NCI-H2107 treated with DMSO at 0.1 percent for 48 hours (cell line): Measurements from ENCODE around the gene DAPK2.
"Not testable (repeated sequence)": the region's sequence is repeated elsewhere in the genome, so short reads cannot be mapped to it uniquely, and the experiment has no call there.

Experiments
- DNase-seq: peaks from one replicate; lab custom pipeline; 2025; ENCODE audit not compliant: unreplicated experiment; lab: John Stamatoyannopoulos, UW

Gene DAPK2

DNA sequence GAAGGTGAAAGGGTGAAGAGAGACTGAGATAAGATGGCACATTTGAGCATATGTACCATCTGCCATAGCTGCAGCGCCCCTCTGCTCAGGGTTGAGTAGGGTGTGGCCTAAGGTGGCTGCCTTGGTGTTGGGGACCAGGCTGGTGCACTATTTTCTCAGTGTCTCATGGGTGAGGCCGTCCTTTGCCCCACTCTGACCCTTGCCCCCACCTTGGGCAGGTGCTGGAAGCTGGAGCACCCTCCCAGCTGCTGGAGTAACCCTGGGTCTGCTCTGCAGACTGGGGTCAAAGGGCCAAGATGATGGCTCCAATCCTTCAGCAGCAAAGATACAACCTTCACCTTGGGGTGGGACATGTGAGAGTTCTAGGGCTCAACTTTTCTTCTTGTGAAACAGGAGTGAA lies 69.2 kb downstream of the DAPK2 start:
- no peak for DNase-seq

DNA sequence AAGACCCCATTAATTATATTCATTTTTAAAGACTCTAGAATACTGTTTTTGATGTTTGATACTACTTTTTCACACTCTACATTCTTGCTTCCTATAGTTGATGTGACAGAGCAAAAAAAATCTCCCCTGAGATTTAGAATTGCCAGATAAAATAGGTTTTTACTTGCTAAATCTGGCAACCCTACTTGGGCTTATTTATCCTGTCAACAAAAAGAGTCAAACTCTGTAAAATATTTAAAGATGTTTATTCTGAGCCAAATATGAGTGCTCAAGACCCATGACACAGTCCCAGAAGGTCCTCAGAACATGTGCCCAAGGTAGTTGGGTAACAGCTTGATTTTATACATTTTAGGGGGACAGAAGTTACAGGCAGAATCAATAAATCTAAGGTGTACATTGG lies 72.3 kb downstream of the DAPK2 start:
- no peak for DNase-seq

DNA sequence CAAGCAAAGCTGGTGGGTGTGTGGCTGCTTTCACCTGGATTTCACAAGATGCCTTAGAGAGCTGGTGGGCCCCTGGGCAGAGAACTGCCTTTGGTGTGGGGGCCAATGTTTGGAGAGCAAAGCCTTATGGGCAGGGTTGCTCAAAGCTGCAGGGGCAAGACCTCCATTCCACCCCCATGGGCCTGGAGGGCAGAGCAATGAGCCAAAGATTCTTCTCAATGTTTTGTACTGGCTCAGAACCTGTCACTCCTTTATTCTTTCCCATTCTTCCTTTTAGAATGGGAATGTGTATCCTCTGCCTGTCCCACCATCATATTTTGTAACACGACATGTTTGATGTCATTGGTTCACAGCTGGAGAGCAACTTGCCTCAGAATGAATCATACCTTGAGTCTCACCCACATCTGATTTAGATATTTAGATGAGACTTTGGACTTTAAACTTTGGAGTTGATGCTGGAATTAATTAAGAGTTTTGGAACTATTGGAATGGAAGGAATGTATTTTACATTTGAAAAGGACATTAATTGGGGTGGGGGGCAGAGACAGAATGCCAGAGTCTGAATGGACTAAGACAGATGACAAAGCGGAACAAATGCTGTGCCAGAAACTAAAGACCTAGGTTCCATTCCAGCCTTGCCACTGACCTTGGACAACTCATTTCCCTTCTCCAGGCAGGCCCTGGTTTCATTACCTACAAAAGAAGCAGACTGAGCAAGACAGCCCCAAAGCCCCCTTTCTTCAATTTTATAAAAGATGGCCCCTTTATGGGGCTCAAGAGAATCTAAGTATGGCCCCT lies 72.9 kb downstream of the DAPK2 start:
- no peak for DNase-seq

DNA sequence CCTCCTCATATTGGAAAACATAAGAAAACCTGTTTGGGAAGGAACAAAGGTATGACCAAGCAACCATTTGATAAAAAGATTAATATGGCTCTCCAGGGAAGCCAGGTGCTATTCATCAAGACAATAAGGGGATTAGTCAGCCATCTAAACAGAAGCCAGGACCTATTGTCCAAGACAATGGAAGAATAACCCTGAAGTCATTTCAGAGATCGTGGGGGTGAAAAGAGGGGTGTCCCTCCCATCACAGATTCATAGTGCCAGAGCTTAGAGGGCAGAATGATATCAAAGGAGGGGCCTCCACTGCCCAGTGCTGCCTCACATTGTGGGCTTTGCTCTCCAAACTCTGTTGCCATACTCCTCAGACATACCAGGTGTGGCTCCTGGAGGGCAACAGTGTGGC lies 73.5 kb downstream of the DAPK2 start:
- DNase-seq: no peak

DNA sequence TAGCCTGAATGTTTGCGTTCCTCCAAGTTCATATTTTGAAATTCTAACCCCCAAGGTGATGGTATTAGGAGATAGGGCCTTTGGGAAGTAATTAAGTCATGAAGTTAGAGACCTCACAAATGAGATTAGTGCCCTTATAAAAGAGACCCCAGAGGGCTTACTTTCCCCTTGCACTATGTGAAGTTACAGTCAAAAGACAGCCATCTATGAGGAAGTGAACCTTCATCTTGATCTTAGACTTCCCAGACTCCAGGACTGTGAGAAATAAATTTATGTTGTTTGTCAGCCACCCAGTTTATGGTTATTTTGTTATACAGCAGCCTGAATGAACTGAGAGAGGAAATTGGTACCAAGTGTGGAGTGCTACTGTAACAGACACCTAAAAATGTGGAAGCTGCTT lies 74.4 kb downstream of the DAPK2 start:
- no peak for DNase-seq

DNA sequence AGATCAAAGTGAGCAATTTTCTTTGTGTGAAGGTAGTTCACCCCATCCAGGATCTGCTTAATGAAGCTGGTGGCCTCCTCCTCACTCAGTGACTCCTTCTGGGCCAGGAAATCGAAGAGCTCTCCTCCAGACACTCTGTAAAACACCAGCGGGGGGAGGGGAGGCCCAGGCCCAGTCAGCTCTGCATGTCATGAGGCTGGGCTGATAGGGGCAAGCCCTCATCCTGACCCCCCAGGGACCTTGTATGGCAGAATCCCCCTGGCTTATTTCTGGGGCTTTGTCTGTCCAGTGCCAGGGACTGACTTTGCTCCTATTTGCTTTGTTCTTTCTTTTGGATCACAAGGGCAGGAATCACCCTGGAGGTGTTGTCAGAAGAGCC lies 74.9 kb downstream of the DAPK2 start:
- no peak for DNase-seq

DNA sequence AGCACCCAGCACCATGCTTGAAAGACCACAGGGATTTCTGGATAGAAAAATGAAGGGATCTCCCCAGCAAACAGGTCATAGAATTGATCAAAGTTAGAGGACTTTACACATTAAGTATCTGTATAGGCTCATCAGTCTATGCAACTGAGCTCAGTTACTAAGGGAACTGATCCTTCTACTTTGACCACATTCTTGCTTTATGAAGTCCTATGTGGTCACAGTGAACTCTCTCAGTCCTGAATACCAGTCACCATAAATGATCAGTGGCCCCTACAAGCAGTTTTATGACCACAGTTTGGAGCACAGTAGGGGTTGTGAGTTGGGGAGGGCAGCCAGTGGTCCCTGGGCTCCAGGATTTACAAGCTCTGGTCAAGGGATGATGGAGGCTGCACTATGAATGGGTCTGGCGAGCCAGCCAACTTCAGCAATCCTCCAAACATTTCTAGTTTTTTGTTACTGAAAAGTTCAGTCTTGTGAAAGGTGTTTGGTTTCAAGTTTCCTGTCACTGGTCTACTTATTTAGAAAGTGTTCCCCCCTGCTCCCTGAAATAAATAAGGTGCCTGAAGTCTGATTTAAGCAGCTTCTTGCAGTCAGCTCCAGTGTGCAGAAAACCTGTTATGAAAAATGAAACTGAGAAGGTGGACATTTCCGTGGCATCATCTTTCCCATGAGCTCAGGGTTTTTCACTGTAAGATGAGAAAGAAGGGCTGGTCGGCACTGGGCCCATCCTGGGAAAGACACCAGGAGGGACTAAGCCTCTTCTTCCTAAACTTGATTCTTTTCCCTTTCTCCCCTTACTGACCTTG lies 75.5 kb downstream of the DAPK2 start:
- DNase-seq: no peak

DNA sequence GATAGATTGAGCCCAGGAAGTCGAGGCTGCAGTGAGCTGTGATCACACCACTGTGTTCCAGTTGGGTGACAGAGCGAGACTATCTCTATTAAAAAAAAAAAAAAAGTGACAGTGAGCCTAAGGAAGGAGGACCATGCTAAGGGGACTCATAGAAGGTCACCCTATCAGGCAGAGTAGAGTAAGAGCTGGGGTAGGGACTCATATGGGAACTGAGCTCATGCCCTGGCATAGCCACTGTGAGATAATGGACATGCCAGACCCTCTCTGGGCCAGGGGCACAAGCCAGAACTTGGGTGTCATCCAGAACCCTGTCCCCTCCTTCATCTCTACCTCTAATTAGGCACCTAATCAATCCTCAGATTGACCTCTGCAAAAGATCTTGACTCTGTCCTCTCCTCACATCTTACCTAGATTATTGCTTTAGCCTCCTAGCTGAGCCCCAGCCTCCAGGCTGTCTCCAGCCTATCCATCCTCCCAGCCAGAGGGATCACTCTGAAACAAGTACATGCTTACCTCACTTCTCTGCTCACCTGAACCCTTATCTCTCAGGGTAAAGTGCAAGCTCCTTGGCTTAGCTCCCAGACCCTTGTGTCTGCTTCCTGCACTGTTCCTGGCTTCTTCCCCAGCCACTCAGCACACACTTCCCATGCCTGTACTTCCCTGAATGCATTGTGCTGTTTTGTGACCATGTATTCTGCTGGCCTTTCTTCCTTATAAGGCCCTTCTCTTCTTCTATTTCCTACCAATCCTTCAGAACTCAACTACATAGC lies 76.4 kb downstream of the DAPK2 start:
- DNase-seq: no peak

DNA sequence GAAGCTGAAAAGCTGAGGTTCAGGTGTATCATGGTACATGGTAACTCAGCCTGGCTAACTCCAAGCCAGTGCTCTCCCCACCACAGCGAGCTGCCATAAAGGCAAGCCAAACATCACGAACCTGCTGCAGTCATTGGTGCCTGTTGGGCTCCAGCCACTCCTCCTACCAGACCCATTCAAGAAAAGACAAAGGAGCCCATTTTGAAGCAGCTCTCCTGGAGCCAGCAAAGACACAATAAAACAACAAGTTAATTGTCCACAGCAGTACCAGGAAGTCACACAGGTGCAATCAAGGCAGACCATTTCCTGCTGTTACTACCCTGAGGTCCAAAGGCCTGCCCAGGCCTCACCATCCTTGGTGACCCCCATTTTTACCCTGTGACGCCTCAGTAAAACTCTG lies 77.6 kb downstream of the DAPK2 start:
- no peak for DNase-seq

DNA sequence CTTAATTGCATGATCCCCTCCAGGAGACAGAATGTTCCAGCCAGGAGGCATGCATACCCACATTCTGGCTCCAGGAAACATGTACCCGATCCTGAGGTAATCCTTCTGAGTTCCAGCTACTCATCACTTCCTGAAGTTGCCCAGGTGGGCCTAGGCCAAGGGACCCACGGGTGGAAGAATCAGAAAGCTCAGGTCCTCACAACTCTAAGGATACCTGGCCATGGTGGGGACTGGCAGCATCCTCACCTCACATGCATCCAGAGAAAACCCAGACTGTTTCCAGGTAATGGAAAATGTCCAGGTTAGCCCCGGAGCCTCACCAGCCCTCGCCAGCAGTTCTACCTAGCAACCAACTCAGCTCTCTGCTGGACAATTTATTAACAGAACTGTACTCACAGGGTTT lies 78.2 kb downstream of the DAPK2 start:
- no peak for DNase-seq

DNA sequence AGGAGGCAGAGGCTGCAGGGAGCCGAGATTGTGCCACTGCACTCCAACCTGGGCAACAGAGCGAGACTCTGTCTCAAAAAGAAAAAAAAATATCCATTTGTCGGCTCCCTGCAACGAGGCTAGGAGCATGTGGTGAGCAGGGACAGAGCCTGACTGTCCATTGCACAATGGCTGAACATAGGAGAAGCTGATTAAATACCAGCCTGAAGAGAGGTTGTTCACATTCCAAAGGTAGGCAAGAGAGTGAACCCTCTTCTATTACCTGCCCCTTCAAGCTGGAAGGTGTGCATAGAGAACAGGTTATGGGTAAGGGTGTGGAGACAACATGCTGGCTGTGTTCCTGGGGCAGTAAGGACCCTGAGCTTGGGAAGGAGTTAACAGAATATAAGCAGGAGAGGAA lies 78.7 kb downstream of the DAPK2 start:
- no peak for DNase-seq

DNA sequence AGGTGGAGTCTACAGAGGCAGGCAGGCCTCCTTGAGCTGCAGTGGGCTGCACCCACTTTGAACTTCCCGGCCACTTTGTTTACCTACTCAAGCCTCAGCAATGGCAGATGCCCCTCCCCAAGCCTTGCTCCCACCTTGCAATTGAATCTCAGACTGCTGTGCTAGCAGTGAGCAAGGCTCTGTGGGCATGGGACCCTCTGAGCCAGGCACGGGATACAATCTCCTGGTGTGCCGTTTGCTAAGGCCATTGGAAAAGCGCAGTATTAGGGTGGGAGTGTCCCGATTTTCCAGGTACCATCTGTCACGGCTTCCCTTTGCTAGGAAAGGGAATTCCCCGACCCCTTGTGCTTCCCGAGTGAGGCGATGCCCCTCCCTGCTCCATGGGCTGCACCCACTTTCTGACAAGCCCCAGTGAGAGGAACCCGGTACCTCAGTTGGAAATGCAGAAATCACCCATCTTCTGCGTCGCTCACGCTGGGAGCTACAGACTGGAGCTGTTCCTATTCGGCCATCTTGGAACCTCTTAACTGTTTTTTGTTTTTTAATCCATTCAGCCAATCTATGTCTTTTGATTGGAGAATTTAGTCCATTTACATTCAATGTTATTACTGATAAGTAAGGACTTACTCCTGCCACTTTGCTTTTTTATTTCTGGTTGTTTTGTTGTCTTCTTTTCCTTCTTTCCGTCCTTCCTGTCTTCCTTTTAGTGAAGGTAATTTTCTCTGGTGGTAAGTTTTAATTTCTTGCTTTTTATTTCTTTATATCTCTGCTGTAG lies 83.2 kb downstream of the DAPK2 start:
- DNase-seq: not testable (repeated sequence)

DNA sequence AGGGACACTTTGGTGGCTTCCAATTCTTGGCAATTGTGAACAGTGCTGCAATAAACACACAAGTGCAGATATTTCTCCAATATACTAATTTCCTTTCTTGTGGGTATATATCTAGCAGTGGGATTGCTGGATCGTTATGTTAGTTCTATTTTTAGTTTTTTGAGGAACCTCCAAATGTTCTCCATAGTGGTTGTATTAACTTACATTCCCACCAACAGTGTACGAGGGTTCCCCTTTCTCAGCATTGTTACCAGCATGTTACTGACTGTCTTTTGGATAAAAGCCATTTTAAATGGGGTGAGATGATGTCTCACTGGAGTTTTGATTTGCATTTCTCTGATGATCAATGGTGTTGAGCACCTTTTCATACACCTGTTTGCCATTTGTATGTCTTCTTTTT lies 92.8 kb downstream of the DAPK2 start:
- no peak for DNase-seq

DNA sequence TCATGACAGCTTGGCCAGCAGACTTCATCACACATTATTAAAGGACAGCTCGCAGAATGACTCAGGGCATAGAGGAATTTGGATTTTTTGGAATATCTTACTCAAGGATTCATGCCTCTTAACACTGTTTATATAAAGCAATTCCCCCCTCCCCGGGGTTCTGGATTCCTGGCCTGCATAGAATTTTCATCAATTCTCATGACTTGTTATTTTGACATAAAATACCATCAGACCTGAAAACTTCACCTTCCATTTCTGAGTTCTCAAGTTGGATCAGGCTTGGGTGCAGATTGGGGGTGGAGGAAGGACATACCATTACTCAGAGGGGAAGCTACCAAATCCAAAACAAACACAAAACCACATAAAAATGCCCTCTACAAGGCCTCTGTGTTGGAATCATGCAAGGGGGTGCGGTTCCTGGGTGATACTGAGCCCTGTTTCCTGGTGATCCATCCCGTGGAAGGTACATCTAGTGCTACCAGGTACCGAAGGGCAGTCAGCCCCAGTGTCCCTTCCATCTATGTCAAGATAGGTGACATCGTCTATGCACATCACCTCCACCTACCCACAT lies 95.3 kb downstream of the DAPK2 start:
- no peak for DNase-seq

DNA sequence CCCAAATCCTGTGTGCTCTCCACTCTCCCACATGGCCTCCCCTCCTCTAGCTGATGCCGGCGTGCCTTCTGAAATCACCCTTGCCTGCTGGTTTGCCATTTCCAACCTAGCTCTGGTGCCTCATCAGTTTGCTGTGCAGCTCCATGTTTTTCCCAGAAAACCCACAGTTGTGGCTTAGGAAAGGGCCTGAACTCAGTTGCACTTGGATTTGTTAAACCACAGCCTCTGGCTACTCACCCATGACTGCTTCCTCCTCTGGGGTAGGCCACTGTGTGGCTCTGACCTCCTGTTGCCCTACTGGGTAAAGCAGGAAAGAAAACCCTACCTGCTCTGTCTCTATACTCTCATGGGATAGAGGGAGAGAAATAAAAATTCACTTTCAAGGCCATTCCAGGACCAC lies 97.3 kb downstream of the DAPK2 start:
- DNase-seq: no peak

DNA sequence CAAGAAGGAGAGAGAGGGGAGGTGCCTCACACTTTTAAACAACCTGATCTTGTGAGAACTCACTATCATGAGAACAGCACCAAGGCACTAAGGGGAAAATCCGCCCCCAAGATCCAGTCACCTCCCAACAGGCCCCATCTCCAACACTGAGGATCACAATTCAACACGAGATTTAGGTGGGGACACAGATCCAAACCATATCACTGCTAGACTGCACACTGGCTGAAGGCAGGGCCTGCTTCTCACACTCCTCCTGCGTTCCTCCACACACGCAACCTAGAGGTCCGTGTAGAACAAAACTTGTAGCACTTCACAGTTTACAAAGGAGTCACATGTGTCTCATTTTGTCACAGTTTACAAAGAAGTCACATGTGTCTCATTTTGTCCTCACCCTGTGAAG lies 97.8 kb downstream of the DAPK2 start:
- DNase-seq: no peak

DNA sequence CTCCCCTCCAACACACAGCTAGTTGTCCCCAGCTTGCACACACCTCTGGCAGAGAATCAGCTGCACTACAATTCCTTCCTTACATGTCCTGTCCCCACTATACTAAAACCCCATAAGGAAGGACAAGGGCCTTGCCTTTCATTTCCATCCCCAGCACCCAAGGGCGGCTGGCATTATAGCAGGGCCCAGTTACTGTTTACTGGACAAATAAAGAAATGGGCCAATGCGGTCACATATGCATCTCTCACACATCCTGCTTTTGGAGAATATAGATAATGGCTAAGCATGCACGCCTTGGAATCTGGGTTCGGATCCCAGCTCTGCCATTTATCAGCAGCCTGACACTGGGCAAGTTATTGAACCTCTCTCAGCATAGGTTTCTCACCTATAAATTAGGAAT lies 99.1 kb downstream of the DAPK2 start:
- no peak for DNase-seq

DNA sequence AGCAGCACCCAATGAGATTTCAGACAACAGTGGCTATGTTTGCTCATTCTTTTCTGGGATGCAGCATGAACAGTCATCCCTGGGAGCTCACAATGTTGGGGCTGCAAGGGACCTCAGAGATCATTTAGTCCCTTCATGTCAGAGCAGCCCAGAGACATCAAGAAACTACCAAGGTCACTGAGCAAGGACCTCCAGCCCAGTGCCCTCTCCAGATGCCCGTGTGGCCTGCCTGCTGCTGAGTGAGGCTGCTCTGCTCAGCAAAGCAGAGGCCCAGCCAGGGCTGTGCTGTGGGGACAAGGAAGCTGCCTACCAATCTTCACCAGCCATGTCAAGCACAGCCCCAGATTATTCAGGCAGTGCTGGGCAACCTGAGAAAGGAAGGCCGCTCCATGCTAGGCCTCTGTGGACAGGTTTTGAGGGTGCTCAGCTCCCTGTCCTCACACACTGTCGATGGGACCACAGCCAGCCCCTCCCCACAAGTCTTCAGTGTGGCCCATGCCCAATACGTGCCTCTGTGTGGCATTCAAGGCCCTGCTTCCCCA lies 99.7 kb downstream of the DAPK2 start:
- no peak for DNase-seq

DNA sequence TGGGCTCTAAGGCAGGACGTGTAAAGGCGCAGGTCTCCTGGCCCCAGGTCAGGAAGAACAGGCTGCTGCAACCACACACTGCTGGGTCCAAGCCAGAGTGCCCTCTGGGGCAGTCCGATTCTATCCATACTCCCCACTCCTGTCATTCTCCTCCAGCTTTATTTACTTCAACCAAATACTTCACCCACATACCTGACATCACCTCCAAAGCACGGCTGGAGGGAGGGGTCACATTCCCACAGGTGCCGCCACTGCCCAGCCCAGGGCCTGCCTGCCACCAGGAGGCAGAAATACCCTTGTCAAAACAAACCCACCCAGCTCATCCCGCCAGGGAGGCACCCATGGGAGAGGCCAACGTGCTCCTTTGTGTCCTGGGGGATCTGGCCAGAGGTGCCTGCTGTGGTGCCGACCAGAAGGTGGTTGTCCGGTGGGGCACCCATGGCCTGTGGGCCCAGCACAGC lies 100.4 kb downstream of the DAPK2 start:
- DNase-seq: no peak

DNA sequence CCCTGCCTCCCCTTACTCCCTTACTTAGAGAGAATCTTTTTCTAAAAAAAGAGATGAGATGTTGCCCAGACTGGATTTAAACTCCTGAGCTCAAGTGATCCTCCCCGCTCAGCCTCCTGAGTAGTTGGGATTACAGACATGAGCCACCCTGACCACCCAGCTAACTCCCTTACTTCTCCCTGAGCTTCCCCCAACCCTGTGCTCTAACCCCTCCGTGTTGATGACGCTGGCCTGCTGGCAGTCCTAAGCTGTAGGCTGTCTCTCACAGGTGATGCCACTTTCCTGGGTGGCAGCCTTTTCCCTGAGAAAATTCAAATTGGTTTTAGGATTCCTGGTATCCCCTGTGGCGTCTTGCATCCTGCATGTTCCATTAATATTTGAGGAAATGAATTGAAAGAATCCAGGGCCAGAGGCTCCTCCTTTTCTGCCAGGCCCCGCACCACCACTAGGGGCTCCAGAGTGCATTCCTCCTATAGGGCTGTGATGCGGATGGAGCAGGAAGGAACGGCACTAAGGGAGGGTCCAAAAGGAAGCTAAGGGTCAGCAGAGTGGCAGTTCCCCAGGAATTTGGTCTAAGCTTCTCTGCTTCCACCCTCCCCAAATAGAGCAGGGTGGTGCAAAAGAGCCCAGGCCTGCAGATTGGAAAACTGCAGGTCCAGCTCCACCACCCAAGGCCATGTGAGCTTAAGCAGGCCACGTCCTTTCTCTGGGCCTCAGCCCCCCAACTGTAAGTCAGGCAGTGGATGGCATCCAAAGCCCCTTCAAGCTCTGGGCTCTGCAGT lies 101.1 kb downstream of the DAPK2 start:
- no peak for DNase-seq
